GM23248 (cell line): ENCODE results near the gene ESYT2. TPM values are rescaled to one million over a fixed set of nuclear protein-coding genes. Genes with fewer than 3 reads are reported as not detected.

Source experiments
- DNase-seq: peaks from one replicate; pipeline ENCODE4 v3.0.0-alpha.2; 2015
- H2AFZ ChIP-seq: fragments of 200-600 bp; sonication (generic); 2 replicates; pipeline ENCODE4 v1.6.1; 2016; ENCODE audit warnings: antibody characterized with exemption
- H3F3A ChIP-seq: fragments of 200-600 bp; sonication (generic); 2 replicates; pipeline ENCODE4 v1.6.1; 2016; ENCODE audit warnings: mild to moderate bottlenecking, antibody characterized with exemption, mixed run types; ENCODE audit not compliant: insufficient read depth
- H3K27ac ChIP-seq: fragments of 200-600 bp; sonication (generic); 2 replicates; pipeline ENCODE4 v1.5.1; 2016; ENCODE audit warnings: mild to moderate bottlenecking
- H3K27me3 ChIP-seq: fragments of 200-600 bp; sonication (generic); replicated peaks from 2 replicates; pipeline ENCODE4 v1.6.1; 2016; ENCODE audit warnings: mild to moderate bottlenecking; ENCODE audit not compliant: insufficient read depth
- H3K36me3 ChIP-seq: fragments of 200-600 bp; sonication (generic); 2 replicates; pipeline ENCODE4 v1.6.1; 2016; ENCODE audit warnings: low read depth, mild to moderate bottlenecking
- H3K4me1 ChIP-seq: fragments of 200-600 bp; sonication (generic); 2 replicates; pipeline ENCODE4 v1.6.1; 2016; ENCODE audit warnings: mild to moderate bottlenecking; ENCODE audit not compliant: insufficient read depth
- H3K4me2 ChIP-seq: fragments of 200-600 bp; sonication (generic); one replicate; pipeline ENCODE4 v1.6.1; 2016; ENCODE audit warnings: mild to moderate bottlenecking; ENCODE audit not compliant: unreplicated experiment
- H3K4me3 ChIP-seq: fragments of 200-600 bp; sonication (generic); 2 replicates; pipeline ENCODE4 v1.5.1; 2016; ENCODE audit warnings: mild to moderate bottlenecking
- H3K79me2 ChIP-seq: fragments of 200-600 bp; sonication (generic); 2 replicates; pipeline ENCODE4 v1.6.1; 2016; ENCODE audit warnings: mild to moderate bottlenecking; ENCODE audit not compliant: insufficient read depth
- H3K9ac ChIP-seq: fragments of 200-600 bp; sonication (generic); 2 replicates; pipeline ENCODE4 v1.6.1; 2016; ENCODE audit warnings: mild to moderate bottlenecking
- H3K9me2 ChIP-seq: fragments of 200-600 bp; sonication (generic); 2 replicates; pipeline ENCODE4 v1.6.1; 2016; ENCODE audit warnings: mixed run types, mild to moderate bottlenecking, moderate library complexity; ENCODE audit not compliant: insufficient read depth
- H3K9me3 ChIP-seq: fragments of 200-600 bp; sonication (generic); one replicate; pipeline ENCODE4 v1.6.1; 2017; ENCODE audit warnings: low read depth
- H4K20me1 ChIP-seq: fragments of 200-600 bp; sonication (generic); 2 replicates; pipeline ENCODE4 v1.6.0; 2016; ENCODE audit not compliant: insufficient read depth
- EZH2 ChIP-seq: fragments of 200-600 bp; sonication (generic); IDR thresholded peaks from 2 replicates; pipeline ENCODE4 v1.6.1; 2018; ENCODE audit warnings: antibody characterized with exemption, mild to moderate bottlenecking; ENCODE audit not compliant: insufficient read depth, poor library complexity, severe bottlenecking
- EZH2phosphoT487 ChIP-seq: fragments of 200-600 bp; sonication (generic); IDR thresholded peaks from 2 replicates; pipeline ENCODE4 v1.6.1; 2018; ENCODE audit warnings: antibody characterized with exemption, moderate library complexity, mild to moderate bottlenecking, low read depth; ENCODE audit not compliant: insufficient read depth
- WGBS, 2 experiments: methylation state at CpG; one replicate each; pipeline ENCODE4 v1.1.6; 2015 to 2017; ENCODE audit warnings: low lambda C conversion rate in 2 of 2, low coverage in 1 of 2; ENCODE audit errors: missing lambda C conversion rate in 2 of 2; 5-methylcytosine and 5-hydroxymethylcytosine counted together
- in situ Hi-C: fragments of 300-500 bp; cut with MboI; formaldehyde crosslinking; loops from 2 replicates; pipeline ENCODE4 v1.15.0; 2020
- polyA plus RNA-seq: library from polyadenylated mRNA; unstranded; fragments of >200 nt; fragmentation: Nextera tagmentation; extraction: Ambion mirVana; gene quantifications from 2 replicates; pipeline ENCODE4 v1.2.1, GENCODE V29; 2016
- total RNA-seq: library from RNA; depleted of rRNA; stranded (reverse); fragments of >200 nt; shearing (Covaris generic); gene quantifications from 2 replicates; pipeline ENCODE4 v1.2.3, GENCODE V29; 2014

ESYT2 gene
- total and polyA plus RNA-seq, 2 experiments from 2014 or later = 49.9 to 129 TPM

GRCh38 chr7:158774952-158775351 lies 54.4 kb downstream of the ESYT2 start:
- H3K4me1 ChIP-seq = 0 out of 2 replicates have a peak, but pooled peaks cover 7% of the 10 kb centered on the region
- H3K79me2 ChIP-seq = peaks cover 68% of the 10 kb centered on the region
- peak; percentile 27 for DNase-seq
- no peaks in the 10 kb centered on the region for H4K20me1 ChIP-seq
- TF ChIP-seq EZH2phosphoT487 (no peak), EZH2 (no peak)
- no peak overlapping the region for H3K4me3 ChIP-seq
- in situ Hi-C loops = no loop called here
- H3K9ac ChIP-seq = no peak overlapping the region; the same call in 1 of the 2 replicates
- no peaks in the 10 kb centered on the region for H3K9me3 ChIP-seq
- peaks cover 6% of the 10 kb centered on the region; the same call in 1 of the 2 replicates for H3F3A ChIP-seq
- 97% methylated on average over 5 of the region's 5 CpGs for WGBS, 2 experiments
- H3K4me2 ChIP-seq = no peak overlapping the region
- H3K9me2 ChIP-seq = no peaks in the 10 kb centered on the region
- H3K36me3 ChIP-seq = peaks cover 18% of the 10 kb centered on the region
- no peak overlapping the region for H2AFZ ChIP-seq
- H3K27me3 ChIP-seq = no peaks in the 10 kb centered on the region
- no peak overlapping the region for H3K27ac ChIP-seq

- Histone ChIP-seq H3F3A (no peaks in the 10 kb centered on the region), H3K27ac (no peak overlapping the region), H2AFZ (no peak overlapping the region), H3K9me3 (no peaks in the 10 kb centered on the region), H3K27me3 (no peaks in the 10 kb centered on the region), H3K36me3 (peaks cover 16% of the 10 kb centered on the region), H3K79me2 (peaks cover 47% of the 10 kb centered on the region), H3K4me2 (no peak overlapping the region), H3K4me3 (no peak overlapping the region), H3K4me1 (0 out of 2 replicates have a peak, but pooled peaks cover 7% of the 10 kb centered on the region), H4K20me1 (no peaks in the 10 kb centered on the region), H3K9ac (no peak overlapping the region), H3K9me2 (no peaks in the 10 kb centered on the region)
- no peak for DNase-seq
- TF ChIP-seq EZH2phosphoT487 (no peak), EZH2 (no peak)
- WGBS, 2 experiments = 92 to 94% methylated on average over 11 of the region's 11 CpGs
- in situ Hi-C loops = no loop called here
These were observed 56.4 kb downstream of the ESYT2 start for GRCh38 chr7:158772916-158773315.

DNA sequence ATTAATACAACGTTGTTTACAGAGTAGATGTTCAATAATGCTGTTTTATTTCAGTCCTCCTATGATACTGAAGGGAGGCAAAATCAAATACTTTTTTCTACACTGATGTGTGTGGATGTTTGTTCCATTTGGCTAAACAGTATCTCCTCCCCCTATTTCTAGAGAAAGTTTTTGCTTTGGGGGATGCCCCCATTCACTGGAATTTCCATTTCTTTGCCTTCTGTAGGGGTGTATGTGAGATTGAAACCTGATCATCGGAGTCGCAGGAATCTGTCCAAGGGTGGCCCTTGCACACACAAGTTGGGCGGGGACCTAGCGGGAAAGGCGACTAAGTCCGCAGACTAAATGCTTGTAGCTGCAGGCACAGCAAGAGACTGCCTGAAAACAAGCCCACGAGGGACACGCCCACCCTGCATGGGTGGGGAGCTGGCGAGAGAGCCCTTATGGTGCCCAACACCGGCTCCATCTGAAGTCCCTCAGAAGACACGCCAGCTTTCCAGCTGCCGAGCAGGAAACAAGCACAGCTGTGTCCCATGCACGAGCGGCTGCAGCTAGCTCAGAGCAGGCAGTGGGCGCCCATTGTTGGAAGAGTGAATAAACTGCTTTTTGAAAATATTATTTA lies 58.0 kb downstream of the ESYT2 start:
- H3K27me3 ChIP-seq = no peaks in the 10 kb centered on the region
- no peak overlapping the region for H3K27ac ChIP-seq
- no peak overlapping the region for H3K4me2 ChIP-seq
- no peak for DNase-seq
- H3K9me2 ChIP-seq = no peaks in the 10 kb centered on the region
- H3K79me2 ChIP-seq = peaks cover 31% of the 10 kb centered on the region
- TF ChIP-seq EZH2phosphoT487 (no peak), EZH2 (no peak)
- H3K4me3 ChIP-seq = no peak overlapping the region
- no peaks in the 10 kb centered on the region for H3K9me3 ChIP-seq
- no peaks in the 10 kb centered on the region for H3F3A ChIP-seq
- H2AFZ ChIP-seq = no peak overlapping the region
- peaks cover 16% of the 10 kb centered on the region for H3K36me3 ChIP-seq
- in situ Hi-C loops = no loop called here
- WGBS, 2 experiments = 44 to 48% methylated on average over 16 of the region's 16 CpGs
- 0 out of 2 replicates have a peak, but pooled peaks cover 7% of the 10 kb centered on the region for H3K4me1 ChIP-seq
- H3K9ac ChIP-seq = no peak overlapping the region
- H4K20me1 ChIP-seq = no peaks in the 10 kb centered on the region

DNA sequence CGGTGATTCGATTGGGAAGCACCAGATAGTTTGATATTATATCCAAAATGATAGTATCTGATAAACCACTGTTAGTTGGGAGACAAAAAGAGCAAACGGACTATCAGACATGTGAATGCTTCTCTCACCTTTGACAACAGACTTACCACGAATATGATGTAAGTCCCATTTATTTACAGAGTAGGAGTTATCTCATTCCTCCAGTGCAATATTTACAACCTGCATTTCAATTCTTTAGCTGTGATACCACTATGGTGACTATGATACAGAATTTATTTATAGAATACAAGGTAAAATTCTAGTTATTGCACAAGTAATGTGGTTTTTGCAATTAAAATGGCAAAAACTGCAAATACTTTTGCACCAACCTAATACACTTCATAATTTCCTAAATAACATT lies 61.6 kb downstream of the ESYT2 start:
- in situ Hi-C loops = no loop called here
- no peaks in the 10 kb centered on the region for H3K9me2 ChIP-seq
- H2AFZ ChIP-seq = no peak overlapping the region
- 86 to 92% methylated on average over 4 of the region's 4 CpGs for WGBS, 2 experiments
- no peaks in the 10 kb centered on the region for H3K27me3 ChIP-seq
- H3K9me3 ChIP-seq = no peaks in the 10 kb centered on the region
- no peak overlapping the region for H3K9ac ChIP-seq
- H3K79me2 ChIP-seq = 0 out of 2 replicates have a peak, but pooled peaks cover 8% of the 10 kb centered on the region
- no peak overlapping the region for H3K4me3 ChIP-seq
- no peak overlapping the region for H3K4me2 ChIP-seq
- no peaks in the 10 kb centered on the region for H3F3A ChIP-seq
- H3K27ac ChIP-seq = no peak overlapping the region
- H3K4me1 ChIP-seq = no peaks in the 10 kb centered on the region
- no peak for TF ChIP-seq EZH2phosphoT487
- no peak for TF ChIP-seq EZH2
- no peak for DNase-seq
- H4K20me1 ChIP-seq = no peaks in the 10 kb centered on the region
- peaks cover 18% of the 10 kb centered on the region for H3K36me3 ChIP-seq
